Stimulated activated CD8-positive, alpha-beta memory T cell treated with anti-CD3 and anti-CD28 coated beads, Interleukin-12 subunit alpha, Interleukin-12 subunit beta, amount 100 ng/mL, for 24 hours (primary cell): ENCODE measurements around the gene RPL35.
A peak's percentile ranks its signal among the peaks of the same experiment; 100 is the strongest.
"Not testable (repeated sequence)": the region's sequence is repeated elsewhere in the genome, so short reads cannot be mapped to it uniquely, and the experiment has no call there.

Source experiments
- DNase-seq: peaks from one replicate; pipeline ENCODE4 v3.0.0-alpha.2; 2020; ENCODE audit errors: extremely low read depth

RPL35 gene

DNA sequence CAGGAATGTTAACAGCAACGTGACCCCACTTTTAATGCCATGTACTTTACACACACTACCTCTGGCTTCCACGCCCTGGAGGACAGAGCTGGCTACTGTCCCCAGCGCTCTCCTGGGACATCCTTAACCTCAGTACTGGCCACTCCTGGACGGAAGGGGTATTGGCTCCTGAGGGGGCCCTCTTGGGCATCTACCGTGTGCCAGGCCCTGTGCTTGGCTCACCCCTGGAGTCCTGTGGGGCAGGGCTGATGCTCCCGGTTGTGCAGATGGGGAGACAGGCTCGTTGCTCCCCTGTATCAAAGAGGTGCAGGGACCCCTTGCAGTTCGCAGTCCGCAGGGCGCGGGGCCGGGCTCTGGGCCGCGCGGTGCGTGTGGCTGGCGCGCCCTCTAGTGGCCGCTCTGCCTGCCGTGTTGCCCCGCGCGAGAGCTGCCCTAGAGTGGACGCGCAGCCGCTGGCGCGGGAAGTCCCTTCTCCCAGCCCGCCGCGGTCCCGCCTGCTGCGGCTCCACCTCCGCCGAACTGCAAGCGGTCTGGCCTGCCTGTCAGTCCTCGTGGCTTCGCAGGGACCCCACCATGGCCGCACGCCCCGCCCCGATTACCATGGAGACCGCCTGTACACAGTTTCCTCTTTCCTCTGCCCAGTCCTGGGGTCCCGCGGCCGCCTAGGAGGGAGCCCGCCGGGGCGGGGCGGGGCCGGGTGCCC is 8.8 kb downstream of the RPL35 start, which contains the start of gene WDR38:
Gene WDR38 (plus strand): TSS at position 632 of the 703 bp plus-strand sequence. CDS start 72 bp downstream, outside the sequence.
- peak; percentile 42 for DNase-seq

DNA sequence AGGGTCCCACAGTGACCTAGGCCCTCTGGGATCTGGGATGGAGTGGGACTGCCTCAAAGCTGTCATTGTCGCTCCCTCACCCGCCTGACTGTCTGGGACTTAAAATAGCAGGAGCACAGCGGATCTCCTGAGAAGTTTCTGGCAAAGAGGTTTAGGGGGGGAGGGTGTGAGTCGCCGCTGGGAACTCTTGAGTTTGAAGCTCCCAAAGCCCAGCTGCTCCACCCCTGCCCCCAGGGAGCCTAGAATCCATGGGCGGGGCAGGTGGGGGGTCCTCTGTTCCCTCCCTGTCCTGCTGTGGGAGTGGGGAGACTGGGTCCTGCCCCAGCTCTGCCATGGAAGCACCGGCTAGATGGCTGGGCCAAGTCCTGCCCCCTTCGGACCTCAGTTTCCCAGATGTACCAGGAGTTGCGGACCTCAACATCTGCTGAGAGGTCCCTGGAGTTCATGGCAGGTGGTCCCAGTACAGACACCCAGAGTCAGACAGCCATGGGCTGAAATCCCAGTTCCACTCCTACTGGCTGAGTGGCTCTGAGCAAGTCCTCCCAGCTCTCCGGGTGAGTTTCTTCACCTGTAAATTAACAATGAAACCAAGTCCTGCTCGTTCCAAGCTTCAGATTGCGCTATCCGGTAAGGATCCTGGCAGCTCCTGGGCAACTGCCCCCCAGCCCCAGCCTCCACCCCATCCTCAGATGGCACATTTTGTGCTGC is 9.5 kb downstream of the RPL35 start:
- no peak for DNase-seq

DNA sequence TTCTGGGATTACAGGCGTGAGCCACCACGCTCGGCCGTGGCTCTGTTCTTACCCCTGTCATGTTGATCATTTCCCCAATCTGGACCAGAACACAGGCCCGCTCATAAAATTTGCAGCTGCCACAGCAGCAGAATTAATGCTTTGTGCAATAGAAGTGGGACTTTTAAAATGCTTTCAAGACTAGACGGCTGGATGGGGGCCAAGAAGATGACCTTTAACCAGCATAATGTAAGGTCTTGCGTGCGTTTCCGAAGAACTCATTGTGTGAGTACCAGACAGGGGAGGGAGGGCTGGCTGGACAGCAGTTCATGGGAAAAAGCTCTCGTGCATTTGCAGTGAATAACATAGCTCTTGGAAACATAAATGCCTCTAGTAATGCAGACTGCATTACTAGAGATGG is 12.0 kb downstream of the RPL35 start:
- no peak for DNase-seq

DNA sequence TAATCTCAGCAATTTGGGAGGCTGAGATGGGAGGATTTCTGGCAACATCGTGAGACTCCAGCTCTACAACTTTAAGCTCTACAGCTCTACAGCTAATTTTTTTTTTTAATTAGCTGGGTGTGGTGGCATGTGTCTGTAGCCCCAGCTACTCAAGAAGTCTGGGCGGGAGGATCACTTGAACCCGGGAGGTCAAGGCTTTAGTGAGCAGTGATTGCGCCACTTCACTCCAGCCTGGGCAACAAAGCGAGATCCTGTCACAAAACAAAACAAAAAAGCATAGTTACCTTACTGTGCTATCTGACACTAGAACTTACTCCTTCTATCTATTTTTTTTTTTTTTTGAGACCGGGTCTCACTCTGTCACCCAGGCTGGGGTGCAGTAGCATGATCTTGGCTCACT is 14.8 kb downstream of the RPL35 start:
- DNase-seq, result no peak

DNA sequence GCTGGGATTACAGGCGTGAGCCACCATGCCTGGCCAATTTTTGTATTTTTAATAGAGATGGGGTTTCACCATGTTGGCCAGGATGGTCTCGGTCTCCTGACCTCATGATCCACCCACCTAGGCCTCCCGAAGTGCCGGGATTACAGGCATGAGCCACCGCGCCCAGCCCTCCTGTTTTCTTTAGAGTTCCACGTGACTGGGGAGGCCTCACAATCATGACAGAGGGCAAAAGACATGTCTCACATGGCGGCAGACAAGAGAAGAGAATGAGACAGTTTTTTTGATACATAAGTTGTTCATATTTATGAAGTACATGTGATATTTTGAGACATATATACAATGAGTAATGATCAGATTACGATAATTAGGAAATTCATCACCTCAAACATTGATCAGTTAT is 15.3 kb downstream of the RPL35 start:
- DNase-seq, result not testable (repeated sequence)

DNA sequence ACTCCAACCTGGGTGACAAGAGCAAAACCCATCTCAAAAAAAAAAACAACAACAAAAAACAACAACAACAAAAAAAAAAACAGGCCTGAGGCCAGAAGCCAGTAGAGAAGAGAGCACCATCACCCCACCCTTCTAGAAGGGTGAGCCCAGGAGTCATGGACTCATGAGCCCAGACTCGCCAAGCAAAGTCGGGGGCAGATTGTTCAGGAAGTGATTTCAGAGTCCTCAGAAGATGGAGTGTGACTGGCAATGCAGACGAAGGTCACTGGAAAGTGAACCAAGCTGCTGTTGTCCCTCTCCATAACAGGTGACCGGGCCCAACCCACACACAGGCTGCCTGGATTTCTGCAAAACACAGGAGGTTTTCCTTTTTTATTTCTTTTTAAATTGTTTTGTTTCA is 17.5 kb downstream of the RPL35 start:
- DNase-seq, result no peak

DNA sequence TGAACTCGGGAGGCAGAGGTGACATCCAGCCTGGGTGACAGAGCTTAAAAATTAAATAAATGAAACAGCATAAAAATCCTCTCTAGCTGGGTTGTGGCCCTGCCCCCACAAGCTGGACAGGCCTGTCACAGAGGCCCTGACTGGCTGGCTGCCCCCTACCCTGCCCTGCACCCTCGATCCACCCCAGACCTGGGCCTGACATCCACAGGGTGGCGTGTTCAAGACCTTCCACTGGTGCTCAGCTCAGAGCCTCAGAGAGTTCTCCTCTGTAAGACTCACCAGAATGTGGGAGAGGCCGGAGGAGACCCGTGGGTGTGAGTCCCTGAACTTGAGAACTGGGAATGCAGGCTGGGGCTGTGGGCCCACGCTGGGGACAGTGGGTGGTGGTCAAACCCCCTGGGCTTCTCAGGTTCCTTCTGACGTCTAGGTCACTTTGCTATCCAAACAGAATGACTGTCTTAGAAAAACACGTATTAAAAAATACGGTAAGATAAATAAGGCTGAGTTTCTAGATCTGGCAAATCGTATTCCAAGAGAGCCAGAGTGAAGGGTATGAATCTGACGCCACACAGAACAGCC is 18.2 kb downstream of the RPL35 start:
- no peak for DNase-seq

DNA sequence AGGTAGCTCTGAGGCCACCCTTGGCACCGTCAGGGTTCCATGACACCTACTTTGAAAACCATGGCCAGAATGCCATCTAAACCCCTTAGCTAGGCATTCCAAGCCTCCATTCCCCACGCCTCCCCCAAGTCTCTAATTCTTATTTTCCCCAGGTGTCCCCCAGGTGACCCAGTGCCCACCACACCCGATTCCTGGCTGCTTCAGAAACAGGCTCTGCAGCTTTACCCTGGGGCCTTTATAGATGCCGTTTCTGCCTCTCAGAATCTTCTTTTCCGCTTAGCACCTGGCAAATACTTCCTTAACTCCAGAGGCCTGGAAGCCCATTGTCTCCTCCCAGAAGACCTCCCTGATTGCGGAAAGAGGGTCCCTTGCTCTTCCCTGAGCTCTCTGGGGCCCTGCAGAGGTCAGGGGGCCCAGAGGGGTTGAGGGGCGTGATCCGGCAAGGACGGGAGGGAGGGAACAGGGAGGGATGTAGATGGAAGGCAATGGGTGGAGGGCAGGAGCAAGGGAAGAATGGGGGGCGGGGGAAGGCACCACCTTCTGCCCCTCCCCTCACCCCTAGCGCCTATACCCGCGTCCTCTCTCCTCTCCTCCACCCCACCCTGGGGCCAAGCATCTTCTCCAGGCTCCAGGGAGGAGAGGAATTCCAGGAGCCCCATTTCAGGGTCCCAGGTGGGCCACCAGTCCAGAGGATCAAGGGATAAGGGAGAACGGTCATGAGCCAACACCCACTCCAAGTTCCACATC is 20.5 kb downstream of the RPL35 start:
- DNase-seq, result no peak

DNA sequence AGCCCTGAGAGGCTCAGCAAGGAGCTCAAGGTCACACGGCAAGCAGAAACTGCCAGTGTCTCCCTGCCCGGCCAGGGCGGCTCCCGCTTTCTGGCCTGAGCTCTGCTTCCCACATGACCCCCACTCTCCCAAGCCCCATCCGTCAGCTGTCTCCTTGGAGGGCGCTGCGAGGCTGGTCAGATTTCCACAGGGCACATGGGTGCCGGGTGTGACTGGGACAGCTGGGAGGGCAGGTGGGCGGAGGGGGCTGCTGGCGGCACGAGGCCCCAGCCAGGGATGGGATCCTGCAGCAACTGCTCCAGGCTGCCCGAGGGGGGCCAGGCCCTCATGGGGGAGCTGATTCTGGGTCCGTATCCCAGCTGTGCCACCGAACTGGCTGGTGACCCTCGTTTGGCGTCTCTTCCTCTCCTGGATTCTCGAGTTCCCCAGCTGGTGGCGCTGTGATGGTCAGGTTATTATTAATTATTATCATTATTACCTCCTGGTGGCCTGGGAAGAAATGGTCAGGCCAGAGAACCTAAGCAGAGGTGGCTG is 21.4 kb downstream of the RPL35 start:
- no peak for DNase-seq

DNA sequence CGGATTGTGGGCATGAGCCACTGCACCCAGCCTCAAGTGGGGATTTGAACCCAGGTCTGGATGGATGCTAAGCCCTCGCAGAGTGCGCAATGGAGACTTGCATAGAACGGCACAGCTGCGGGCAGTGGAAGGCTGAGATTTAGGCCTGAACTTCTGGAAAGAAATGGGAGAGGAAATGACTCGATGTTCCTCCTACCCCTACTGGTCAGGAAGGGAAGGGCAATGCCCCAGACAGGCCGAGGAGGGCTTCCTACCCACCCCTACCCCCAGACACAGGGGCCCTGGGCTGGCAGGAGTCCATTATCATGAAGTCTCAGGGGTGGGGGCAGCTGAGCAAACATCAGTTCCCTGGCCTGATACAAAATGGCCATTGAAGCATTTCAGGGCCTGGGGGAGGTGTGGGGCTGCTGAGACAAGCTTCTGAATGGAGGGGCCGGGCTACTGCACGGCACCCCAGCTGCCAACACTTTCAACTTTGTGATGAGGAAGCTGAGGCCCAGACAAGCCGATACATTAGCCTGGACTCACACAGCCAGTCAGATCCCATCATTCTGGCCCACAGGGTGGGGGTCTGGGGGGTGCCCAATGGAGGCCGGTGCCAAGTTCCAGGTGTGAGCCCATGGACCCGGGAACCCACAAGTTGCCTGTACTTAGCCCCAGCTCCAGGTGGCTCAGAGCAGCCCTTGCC is 22.0 kb downstream of the RPL35 start:
- DNase-seq, result no peak

DNA sequence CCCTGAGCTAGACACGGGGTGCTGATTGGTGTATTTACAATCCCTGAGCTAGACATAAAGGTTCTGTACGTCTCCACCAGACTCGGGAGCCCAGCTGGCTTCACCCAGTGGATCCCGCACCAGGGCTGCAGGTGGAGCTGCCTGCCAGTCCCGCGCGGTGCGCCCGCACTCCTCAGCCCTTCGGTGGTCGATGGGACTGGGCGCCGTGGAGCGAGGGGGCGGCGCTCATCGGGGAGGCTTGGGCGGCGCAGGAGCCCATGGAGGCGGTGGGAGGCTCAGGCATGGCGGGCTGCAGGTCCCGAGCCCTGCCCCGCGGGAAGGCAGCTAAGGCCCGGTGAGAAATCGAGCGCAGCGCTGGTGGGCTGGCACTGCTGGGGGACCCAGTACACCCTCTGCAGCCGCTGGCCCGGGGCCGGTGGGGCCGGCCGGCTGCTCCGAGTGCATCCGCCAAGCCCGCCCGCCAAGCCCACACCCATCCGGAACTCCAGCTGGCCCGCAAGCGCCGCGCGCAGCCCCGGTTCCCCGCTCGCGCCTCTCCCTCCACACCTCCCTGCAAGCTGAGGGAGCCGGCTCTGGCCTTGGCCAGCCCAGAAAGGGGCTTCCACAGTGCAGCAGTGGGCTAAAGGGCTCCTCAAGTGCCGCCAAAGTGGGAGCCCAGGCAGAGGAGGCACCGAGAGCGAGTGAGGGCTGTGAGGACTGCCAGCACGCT is 23.0 kb downstream of the RPL35 start:
- not testable (repeated sequence) for DNase-seq

DNA sequence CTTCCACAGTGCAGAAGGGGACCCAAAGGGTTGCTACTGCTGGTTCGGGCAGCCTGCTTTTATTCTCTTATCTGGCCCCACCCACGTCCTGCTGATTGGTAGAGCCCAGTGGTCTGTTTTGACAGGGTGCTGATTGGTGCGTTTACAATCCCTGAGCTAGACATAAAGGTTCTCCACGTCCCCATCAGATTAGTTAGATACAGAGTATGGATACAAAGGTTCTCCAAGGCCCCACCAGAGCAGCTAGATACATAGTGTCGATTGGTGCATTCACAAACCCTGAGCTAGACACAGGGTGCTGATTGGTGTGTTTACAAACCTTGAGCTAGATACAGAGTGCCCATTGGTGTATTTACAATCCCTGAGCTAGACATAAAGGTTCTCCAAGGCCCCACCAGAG is 23.6 kb downstream of the RPL35 start:
- DNase-seq, result not testable (repeated sequence)

DNA sequence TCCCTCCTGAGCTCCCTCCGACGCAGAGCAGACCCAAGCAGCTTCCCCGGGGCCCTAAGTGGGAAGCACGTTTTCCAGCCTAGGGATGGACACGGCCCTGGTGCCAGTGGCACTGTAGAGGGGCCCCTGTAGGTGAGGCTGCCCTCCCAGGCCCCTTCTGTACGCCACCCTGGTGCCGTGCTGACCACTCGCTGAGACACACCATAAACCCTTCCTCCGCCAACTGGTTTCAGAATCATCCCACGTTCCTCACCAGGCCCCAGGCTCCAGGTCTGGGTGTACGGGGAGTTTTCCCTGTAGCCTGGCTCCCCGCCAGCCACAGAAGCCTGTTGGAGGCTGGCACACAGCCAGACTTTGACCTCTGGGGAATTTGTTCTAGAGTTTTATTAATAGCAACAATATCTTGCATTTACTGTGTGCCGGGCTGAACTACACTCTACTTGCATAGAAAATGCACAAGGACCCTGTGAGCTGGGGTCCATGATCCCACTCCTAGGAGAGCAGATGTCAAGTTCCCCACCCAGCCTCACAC is 26.7 kb downstream of the RPL35 start:
- DNase-seq, result no peak

DNA sequence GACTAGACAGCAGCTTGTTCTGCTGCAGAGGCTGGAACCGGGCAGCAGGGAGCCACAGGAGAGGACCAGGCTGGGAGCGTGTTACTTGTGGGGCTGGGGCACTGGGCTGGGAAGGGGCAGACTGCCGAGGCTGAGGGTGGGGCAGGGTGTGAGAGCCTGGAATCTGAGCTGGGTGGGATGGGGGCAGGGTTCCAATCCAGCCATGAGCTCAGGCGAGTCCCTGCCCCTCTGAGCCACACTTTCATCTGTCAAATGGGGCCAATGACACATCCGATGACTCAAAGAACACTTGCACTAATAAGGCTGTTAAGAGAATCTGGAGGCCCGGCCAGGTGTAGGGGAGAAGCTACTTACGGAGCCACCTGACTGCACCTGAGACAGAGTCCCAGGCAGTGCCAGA is 27.2 kb downstream of the RPL35 start:
- no peak for DNase-seq

DNA sequence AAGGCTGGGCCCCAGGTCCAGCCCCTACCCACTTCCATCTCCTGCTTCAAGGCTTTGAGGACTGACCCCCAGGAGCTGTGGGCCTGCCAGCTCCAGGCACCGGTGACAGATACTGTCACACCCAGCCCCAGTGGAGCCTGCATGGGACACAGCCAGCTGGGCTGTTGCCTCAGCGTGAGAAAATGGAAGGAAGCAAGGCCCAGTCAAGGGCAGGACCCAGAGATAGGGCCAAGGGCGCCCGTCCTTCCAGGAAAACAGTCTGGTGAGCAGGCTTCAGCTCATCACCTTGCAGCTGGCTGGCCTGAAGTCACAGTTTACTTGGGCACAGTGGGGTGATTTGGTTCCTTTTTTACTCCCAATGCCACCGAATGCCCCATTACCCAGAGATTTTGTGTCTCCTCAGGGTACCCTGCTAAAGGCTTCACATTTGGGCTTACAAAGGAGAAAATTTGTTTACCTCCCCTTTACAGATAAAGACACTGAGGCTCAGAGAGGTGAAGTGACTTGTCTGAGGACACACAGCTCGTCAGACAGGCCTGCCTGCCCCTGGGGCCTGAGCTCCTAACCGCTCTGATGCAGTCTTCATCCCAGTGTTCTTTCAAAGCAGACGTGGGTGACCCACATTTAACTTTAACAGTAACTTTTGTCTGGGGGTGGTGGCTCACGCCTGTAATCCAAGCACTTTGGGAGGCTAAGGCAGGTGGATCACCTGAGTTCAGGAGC is 30.0 kb downstream of the RPL35 start:
- no peak for DNase-seq

DNA sequence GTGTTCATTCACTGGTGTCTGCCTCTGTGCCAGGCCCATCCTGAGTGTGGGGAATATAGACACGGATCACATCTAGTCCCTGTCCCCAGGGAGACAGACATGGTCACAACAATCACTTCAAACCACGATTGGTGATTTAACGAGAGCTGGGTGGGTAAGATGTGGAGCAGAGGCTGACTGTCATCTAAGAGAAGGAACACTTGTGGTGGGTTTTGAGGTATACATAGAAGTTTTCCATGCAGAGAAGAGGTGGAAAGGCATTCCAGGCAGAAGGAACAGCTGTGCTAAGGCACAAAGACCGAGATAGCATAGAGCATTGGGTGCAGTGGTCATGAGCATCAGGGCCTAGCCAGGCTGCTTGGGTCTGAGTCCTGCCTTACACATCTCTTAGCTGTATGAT is 31.2 kb downstream of the RPL35 start:
- no peak for DNase-seq

DNA sequence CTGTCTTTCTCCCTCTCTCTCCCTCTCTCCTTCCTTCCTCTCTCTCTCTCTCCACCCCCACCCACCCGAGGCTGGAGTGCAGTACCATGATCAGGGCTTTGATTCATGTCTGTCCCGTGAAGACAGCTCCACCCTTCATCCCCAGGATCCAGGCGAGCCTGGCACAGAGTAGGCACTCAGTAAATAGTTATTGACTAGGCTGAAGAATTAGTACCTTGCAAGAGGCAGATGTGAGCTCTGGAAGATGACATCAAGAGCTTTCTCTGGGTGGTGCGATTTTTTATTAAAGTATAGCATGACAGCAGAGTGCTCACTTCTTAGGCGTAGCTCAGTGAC is 32.5 kb downstream of the RPL35 start:
- no peak for DNase-seq

DNA sequence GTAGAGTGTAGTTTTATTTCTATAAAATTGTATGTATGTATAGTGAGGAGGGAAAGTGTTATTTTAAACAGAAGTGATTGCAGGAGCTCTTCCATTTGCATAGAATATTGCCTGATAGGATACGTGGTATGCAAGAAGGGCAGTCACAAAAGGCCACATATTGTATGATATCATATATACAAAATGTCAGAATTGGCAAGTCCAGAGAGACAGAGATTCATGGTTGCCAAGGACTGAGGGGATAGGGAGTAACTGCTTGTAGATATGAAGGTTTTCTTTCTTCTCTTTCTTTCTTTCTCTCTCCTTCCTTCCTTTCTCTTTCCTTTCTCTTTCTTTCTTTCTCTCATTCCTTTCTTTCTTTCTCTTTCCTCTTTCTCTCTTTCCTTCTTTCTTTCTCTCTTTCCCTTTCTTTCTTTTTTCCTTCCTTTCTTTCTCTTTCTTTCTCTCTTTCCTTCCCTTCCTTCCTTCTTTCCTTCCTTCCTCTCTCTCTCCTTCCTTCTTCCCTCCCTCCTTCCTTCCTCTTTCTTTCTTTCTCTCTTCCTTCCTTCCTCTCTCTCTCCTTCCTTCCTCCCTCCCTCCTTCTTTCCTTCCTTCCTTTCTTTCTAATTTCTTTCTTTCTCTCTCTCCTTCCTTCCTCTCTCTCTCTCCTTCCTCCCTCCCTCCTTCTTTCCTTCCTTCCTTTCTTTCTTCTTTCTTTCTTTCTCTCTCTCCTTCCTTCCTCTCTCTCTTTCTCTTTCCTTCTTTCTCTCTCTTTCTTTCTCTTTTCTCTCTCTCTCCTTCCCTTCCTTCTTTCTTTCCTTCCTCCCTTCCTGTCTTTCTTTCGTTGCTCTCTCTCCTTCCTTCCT is 33.0 kb downstream of the RPL35 start:
- DNase-seq, result no peak
